Measurements from ENCODE around the gene COL25A1.

Gene COL25A1

GRCh38 chr4:108846568-108846967, 455.9 kb downstream of the COL25A1 start:
- no peak for DNase-seq

- DNase-seq = no peak
These were observed 462.0 kb downstream of the COL25A1 start for GRCh38 chr4:108840426-108840975.

- DNase-seq = no peak
These were observed 463.1 kb downstream of the COL25A1 start for GRCh38 chr4:108839333-108839732.

GRCh38 chr4:108838451-108838850, 464.0 kb downstream of the COL25A1 start:
- DNase-seq = no peak

GRCh38 chr4:108834835-108835384, 467.5 kb downstream of the COL25A1 start:
- no peak for DNase-seq

GRCh38 chr4:108834166-108834834, 468.2 kb downstream of the COL25A1 start:
- DNase-seq = no peak

GRCh38 chr4:108833046-108833445, 469.4 kb downstream of the COL25A1 start:
- no peak for DNase-seq

GRCh38 chr4:108831886-108832285, 470.6 kb downstream of the COL25A1 start:
- no peak for DNase-seq

GRCh38 chr4:108831291-108831690, 471.2 kb downstream of the COL25A1 start:
- no peak for DNase-seq

GRCh38 chr4:108830509-108831244, 471.8 kb downstream of the COL25A1 start:
- DNase-seq = peak; percentile 87

- DNase-seq = no peak
These were observed 472.4 kb downstream of the COL25A1 start for GRCh38 chr4:108829966-108830492.

- DNase-seq = no peak
These were observed 473.8 kb downstream of the COL25A1 start for GRCh38 chr4:108828620-108829019.

GRCh38 chr4:108825737-108826136, 476.7 kb downstream of the COL25A1 start:
- no peak for DNase-seq

GRCh38 chr4:108821351-108821930, 481.0 kb downstream of the COL25A1 start:
- no peak for DNase-seq

GRCh38 chr4:108820492-108821350, 481.7 kb downstream of the COL25A1 start:
- DNase-seq = no peak

GRCh38 chr4:108814326-108814725, 488.1 kb downstream of the COL25A1 start:
- no peak for DNase-seq

- DNase-seq = no peak
These were observed 489.2 kb downstream of the COL25A1 start for GRCh38 chr4:108813261-108813660.

- no peak for DNase-seq
These were observed 491.0 kb downstream of the COL25A1 start for GRCh38 chr4:108811486-108811885.

GRCh38 chr4:108810087-108810486, 492.4 kb downstream of the COL25A1 start:
- DNase-seq = no peak

- no peak for DNase-seq
These were observed 497.7 kb downstream of the COL25A1 start for GRCh38 chr4:108804648-108805273.

GRCh38 chr4:108799306-108799705, 503.2 kb downstream of the COL25A1 start:
- DNase-seq = no peak

GRCh38 chr4:108796173-108796572, 506.3 kb downstream of the COL25A1 start:
- no peak for DNase-seq

All from NCI-H524 treated with DMSO at 0.1 percent for 48 hours (cell line).